ENCODE measurements around the gene TRAF7. TPM values are rescaled to one million over a fixed set of nuclear protein-coding genes. Genes with fewer than 3 reads are reported as not detected.
A peak's percentile ranks its signal among the peaks of the same experiment; 100 is the strongest.
"Not testable (repeated sequence)": the region's sequence is repeated elsewhere in the genome, so short reads cannot be mapped to it uniquely, and the experiment has no call there.

TRAF7 gene
- total RNA-seq, 1 donor from 2014 or later = 22.9 TPM

DNA sequence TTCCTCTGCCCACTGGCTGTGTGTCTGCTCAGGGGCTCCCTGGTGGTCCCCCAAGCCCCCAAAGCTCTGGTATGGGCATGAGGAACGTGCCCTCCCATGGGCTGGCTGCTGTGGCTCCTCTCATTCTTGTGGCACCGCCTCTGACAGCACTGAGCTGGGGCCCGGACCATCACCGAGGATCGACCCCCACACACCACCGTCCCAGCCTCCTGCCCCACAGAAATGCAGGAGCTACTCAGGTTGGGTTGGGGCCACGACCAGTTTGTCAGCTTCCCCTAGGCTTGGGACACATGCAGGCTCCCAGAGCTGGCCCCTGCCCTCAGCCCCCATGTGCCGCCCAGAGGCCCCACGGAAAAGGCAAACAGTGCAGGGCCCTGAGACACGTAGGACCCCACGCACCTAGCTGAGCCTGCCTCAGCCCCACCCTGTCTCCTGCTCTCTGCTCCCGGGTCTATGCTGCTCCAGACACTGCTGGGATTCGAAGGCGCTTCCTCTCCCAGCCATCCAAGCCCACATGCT is 44.1 kb downstream of the TRAF7 start:
- no peak for DNase-seq (ENCODE audit: low spot score)

DNA sequence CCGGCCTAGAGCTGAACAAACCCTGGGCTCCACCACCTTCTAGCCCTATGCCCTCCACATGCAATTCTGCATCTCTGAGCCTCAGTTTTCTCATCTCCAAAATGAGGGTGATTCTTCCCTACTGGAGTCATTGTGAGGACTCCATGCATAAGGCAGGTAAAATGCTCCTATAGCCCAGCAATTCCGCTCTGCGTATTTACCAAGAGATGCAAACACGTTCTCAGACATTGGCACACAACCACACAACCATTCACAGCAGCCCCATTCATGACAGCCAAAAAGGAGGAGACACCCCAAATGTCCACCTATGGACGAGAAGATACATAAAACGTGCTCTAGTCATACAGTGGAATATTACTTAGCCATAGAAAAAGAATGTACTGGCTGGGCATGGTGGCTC is 44.7 kb downstream of the TRAF7 start:
- no peak for DNase-seq (ENCODE audit: low spot score)

DNA sequence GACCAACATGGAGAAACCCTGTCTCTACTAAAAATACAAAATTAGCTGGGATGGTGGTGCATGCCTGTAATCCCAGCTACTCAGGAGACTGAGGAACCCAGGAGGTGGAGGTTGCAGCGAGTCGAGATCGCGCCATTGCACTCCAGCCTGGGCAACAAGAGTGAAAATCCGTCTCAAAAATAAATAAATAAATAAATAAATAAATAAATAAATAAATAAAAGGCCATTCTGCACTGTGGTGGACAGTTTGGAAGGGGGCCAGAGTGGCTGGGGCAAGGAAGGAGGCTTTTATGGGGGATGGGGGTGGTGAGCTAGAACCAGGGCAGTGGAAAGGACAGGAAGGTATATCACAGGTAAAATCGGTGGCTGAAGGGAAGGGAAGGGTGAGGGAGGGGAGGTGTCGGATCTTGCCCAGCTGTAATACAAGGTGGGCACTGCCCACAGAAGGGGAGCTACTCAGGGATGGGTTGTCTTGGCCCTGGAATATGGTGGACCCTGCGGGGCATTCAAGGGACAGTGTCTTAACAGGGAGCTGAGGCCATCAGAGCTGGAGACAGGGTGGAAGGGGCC is 47.6 kb downstream of the TRAF7 start:
- not testable (repeated sequence) for DNase-seq (ENCODE audit: low spot score)

DNA sequence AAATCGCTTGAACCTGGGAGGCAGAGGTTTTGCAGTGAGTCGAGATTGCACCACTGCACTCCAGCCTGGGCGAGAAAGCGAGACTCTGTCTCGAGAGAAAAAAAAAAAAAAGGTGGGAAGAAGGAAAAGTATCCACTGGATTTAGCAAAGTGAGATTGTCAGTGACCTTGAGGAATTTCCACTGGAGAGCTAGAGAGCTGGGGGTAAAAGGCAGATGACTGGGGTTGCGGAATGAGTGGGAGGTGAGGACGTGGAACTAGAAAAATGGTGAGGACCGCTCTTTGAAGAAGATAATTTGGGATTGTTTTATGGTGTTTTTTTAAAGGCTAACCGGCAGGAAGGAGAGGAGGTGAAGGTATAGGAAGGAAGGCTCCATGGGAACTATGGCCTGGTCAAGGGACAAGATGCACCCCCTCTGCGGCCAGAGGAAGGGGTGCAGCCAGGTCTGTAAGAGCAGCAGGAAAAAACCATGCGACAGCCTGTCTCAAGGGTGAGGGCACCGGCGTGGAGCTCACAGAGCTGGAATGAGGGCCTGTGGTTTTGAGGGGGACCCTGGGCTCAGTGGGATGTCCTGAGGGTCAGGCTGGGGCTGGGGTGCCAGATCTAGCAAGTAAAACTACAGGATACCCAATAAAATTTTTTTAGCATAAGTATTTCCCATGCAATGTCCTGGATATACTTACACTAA is 49.0 kb downstream of the TRAF7 start:
- DNase-seq (ENCODE audit: low spot score) = no peak

DNA sequence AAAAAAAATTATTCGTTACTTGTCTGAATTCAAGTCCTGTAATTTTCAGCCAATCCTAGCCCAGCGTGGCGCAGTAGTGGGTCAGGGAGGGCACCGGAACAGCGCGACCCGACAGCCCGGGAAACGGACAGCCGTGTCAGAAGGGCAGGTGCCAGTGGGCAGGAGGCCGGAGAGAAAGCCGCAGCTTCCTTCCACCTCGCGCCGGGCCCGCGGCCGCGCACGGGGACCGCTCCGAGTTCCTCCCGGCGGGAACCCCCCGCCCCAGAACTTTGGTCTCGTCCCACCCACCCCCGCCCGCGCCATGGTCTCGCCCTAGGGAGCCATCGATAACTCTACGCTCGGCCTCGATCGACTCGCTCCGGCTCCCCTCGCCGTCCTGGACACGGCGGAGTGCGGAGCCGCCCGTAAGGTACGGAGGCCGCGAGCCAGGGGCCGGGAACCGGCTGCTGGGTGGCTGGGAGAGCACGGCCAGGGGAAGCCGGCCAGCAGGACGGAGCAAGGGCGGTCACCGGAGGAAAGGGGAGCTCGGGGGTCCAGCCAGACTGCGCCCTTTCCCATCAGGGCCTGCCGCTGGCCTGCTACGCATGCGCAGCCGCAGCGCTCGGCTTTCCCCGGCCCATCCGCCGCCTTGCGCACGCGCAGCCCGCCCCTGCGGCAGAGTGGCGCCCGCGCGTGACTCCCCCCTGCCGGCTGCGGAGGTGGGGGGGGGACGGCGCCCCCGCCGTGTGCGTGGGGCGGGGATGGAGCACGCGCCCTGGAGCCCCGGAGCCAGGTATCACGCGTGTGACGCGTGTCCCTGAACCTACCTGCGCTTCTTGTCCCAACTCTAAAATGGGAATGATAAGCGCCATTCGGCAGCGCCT is 49.8 kb downstream of the TRAF7 start, which contains the start of gene MLST8:
Gene MLST8, plus strand, starts transcription at position 351 of the 863 bp plus-strand sequence. CDS start 632 bp downstream, outside the sequence.
- peak; percentile 92 for DNase-seq (ENCODE audit: low spot score)

DNA sequence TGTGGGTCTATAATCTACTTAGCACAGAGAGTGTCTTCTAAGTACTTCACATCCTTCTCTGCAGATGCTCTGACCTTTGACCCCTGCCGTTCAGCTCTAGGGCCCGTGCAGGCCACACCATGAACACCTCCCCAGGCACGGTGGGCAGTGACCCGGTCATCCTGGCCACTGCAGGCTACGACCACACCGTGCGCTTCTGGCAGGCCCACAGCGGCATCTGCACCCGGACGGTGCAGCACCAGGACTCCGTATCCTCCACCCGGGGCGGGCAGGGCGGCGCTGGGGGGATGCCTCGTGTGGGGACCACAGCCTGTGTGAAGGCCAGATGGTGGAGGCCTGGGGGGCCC is 50.4 kb downstream of the TRAF7 start:
- no peak for DNase-seq (ENCODE audit: low spot score)

DNA sequence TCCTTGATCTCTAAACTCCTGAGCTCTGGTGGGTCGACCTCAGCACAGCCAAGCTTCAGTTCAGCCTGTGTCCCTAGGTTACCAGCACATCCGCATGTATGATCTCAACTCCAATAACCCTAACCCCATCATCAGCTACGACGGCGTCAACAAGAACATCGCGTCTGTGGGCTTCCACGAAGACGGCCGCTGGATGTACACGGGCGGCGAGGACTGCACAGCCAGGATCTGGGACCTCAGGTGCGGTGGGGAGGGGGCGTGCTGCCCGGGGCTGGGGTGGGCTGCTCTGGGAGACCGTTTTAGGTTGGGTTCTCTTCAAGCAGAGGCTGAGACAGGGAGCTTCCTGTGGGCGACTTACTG is 50.8 kb downstream of the TRAF7 start:
- no peak for DNase-seq (ENCODE audit: low spot score)

DNA sequence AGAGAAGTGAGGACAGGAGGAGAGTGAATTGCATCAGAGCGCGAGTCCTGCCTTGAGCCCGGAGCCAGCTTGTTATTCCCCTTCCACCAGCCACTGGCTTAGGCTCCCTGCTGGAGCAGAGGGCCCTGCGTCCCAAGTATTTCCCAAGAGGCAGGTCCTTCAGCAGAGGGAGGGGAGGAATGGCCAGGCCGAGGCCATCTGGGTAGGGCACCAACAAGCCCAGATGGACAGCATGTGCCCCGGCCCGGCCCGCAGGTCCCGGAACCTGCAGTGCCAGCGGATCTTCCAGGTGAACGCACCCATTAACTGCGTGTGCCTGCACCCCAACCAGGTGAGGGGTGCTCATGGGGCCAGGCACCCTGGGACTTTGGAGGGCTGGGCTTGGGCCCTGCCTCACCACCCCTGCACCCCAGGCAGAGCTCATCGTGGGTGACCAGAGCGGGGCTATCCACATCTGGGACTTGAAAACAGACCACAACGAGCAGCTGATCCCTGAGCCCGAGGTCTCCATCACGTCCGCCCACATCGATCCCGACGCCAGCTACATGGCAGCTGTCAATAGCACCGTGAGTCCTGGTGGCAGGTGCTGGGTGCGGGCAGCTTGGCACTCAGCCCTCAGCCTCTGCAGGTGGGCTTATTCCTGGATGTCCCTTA is 51.3 kb downstream of the TRAF7 start:
- no peak for DNase-seq (ENCODE audit: low spot score)

DNA sequence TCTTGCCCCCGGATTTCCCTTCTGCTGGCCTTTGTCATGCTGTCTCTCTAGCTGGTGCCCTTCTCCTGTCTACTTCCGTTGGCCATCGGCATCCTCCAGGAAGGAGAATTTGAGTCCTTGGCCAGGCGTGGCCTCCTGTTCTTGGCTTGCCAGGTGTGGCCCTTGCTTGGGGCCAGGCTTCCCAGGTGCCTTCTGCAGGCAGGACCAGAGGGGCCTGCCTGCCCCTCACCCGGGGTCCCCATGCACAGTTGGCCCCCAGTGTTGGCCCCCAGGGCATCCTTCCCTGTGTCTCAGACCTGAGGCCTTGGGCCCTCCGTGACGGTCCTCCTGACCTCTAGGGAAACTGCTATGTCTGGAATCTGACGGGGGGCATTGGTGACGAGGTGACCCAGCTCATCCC is 52.3 kb downstream of the TRAF7 start:
- no peak for DNase-seq (ENCODE audit: low spot score)

DNA sequence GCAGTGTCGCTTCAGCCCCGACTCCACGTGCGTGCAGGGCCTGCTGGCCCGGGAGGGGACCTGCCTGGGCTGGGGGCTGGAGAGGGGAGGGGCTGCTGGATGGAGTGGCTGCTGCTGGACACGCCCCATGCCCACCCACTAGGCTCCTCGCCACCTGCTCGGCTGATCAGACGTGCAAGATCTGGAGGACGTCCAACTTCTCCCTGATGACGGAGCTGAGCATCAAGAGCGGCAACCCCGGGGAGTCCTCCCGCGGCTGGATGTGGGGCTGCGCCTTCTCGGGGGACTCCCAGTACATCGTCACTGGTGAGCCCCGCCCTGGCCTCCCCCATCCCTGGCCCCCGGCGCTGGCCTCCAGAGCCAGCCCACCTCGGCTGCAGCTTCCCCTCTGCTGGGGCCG is 52.7 kb downstream of the TRAF7 start:
- DNase-seq (ENCODE audit: low spot score) = no peak

DNA sequence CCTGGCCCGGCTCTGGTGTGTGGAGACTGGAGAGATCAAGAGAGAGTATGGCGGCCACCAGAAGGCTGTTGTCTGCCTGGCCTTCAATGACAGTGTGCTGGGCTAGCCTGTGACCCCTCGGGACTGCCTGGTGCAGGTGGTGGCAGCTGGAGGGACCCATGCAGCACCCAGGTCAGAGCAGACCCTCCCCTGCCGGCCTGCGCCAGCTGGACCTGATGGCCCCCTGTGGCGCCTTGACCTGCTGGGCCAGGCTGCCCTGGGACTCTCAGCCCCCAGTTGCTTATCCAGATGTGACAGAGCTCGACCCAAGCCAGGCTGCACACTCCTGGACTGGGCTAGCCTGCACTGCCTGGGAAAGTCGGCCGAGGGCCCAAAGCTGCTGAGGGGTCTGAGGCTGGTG is 53.2 kb downstream of the TRAF7 start:
- DNase-seq (ENCODE audit: low spot score) = no peak

DNA sequence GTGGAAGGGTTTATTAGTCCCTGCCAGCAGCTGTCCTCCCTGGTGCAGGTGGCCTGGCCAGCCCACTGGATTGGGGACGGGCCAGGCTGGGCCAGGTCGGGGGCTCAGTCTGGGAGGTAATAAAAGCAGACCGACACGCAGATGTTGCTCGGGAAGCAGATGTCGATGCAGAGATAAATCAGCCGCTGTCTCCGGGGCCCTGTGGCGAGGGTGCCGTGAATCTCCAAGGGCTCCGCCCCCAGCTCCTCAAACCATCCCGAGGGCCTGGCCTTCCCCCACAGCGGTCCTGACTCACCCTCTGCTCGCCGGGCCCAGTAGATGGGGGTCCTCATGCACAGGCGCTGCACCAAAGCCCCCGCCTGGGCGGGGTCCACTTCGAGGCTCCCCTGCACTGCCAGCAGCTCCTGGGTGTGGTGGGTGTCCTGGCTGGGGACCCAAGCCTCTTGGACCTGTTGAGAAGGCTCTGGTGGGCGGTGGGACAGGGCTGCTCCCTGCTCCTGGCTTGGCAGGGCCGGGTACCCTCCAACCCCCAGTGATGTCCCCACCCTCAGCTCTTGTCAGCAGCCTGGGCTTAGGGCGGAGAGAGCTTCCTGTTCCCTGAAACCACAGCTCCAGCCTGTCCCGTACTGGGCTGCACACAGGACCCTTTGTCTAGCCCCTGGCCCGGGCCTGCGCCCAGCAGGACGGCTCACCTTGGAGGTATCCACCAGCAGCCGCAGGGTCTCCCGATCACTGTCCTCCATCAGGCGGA is 53.9 kb downstream of the TRAF7 start:
- no peak for DNase-seq (ENCODE audit: low spot score)

DNA sequence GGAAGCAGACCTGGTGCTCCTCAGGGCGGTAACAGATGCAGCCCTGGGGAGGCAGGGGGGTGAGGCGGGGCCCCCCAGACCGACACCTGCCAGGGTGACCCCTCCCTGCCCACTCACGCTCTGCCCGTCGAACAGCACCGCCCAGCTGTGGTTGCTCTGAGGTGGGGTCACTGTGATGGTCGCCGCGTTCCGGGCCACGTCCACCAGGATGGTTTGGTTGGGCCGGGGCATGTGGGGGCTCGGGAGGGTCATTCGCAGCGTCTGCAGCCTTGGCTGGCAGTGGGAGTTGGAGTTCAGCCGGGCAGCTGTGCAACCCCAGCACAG is 54.4 kb downstream of the TRAF7 start:
- no peak for DNase-seq (ENCODE audit: low spot score)

DNA sequence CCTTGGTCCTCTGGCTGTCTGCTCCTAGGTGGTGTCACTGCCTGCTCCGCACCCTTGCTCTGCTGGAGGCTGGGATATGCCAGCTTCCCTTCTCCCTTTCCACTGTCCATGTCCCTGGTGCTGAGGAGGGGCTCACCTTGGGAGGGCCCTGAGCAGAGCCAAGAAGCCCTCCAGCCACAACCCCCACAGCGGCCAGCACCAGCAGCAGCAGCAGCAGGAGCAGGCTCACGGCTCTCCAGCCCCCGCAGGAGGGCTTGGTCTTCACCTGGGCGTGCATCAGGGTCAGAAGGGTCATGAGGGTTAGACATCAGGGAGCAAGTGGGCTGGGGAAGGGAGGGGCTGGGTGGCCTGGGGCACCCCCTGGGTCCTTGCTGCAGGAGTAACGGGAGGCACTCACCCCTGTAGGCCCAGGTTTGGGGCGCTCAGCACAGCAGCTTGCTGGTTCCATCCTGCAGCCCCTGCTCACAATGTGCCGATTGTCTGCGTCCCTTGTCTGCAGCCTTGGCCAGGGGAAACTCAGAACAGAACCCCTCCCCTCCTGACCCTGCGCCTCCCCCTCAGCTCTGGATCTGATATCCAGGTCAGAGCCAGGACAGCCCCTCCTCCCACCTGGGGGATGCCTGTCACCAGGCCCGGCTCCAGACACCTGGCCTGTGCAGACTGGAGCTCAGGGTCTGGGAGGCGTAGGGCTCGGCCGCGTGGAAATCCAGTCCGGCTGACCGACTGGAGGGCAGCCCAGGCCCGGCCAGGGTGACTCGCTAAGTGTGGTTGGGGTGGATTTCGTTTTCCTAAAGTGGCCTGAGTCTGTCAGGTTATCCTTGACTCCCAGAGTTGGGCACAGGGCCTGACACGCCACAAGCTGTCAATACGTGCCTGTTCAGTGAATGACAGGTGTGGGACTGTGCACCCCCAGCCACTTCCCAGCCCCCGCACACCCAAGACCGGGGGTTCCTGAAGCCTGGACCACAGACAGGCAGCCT is 55.1 kb downstream of the TRAF7 start, which contains the start of gene BRICD5:
Gene BRICD5, minus strand, starts transcription at position 478 of the 980 bp plus-strand sequence. Its CDS starts 30 bp downstream, at position 448.
- DNase-seq (ENCODE audit: low spot score) = no peak

DNA sequence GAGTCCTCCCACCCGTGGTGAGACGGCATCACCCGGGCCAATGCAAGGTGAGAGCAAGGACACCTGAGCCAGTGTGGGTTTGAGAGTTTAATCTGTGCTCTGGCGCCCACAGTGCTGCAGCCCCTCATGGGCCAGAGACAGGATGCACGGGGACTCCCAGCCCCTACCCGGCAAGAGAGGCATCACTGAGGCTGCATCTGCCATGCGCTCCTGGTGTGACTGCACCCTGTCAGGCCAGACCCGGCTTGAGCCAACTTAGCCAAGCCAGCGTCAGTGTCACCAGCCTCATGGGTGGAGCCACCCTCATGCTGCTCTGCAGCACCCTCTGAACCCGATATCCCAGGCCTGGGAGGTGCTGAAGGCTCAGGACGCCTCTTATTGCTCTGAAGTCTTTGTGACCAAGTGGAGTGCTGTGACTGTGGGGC is 56.4 kb downstream of the TRAF7 start:
- no peak for DNase-seq (ENCODE audit: low spot score)

DNA sequence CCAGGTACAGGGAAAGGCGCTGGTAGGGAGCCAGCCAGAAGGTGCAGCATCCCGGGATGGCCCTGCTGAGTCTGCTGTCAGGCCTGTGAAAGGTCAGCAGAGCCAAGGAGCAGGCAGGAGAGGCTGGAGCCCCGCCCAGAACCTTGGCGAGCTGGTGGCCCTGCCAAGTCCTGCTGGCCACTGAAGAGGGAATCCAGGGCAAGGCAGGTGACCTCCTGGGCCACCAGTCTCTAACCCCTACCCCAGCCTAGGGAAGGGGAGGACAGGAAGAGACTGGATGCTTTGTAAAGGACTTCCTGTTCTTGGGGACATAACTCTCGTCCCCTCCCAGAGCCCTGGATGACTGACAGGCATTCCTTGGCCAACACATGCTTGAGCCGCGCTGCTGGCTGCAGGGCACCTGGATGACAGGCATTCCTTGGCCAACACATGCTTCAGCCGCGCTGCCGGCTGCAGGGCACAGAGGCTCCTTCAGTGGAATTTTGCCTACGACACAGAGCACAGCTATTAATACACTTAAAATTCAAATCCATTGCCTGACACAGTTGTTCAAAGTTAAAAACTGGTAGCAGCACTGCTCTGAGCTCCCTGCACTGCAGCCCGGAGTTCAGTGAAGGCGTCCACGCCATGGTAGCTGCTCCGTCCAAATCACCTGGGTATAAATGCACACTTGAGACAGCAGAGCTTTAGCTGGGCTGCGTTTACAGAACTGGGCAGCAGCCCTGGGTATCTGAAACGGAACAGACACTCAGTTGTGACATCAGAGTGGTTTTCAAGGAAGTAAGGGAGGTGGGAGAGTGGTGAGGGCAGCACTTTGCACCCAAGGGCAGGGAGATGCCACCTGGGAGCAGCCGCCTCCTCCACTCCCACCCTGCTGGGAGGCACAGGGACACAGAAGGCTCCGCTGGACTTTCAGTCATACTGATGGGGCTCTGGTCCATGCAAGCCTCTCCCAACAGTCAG is 57.1 kb downstream of the TRAF7 start:
- DNase-seq (ENCODE audit: low spot score) = no peak

DNA sequence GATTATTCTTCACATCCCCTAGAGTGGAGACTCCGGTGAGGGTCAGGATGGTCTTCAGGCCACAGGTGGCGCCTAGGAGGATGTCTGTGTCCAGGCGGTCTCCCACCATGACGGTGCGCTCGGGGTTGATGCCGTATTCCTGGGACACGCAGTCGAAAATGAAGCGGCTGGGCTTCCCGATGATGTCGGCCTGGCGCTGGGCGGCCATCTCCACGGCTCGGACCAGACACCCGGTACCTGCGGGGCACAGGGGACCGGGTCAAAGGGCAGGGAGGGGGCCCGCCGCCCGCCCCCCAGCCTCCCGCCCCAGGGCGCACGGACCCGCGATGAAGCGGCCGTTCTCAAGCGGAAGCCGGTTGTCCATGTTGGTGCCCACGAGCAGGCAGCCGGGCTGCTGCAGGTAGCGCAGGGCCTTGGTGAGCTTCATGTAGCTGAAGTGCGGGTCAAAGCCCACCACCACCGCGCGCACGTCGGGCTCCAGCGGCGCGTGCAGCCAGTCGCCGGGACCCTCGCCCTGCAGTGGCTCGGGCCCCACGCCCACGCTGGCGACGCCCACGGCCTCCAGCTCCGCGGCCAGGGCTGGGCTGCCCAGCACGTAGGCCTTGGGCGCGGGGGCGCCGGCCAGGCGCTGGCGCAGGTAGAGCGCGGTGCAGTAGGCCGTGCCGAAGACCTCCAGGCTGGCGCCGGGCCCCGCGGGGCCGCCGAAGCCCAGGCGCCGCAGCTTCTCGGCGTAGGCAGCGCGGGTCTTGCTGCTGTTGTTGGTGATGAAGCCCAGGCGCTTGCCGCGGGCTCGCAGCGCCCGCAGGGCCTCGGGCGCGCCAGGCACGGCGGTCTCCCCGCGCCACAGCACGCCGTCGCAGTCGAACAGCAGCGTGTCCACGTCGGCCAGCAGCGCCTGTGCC is 58.5 kb downstream of the TRAF7 start:
- no peak for DNase-seq (ENCODE audit: low spot score)

DNA sequence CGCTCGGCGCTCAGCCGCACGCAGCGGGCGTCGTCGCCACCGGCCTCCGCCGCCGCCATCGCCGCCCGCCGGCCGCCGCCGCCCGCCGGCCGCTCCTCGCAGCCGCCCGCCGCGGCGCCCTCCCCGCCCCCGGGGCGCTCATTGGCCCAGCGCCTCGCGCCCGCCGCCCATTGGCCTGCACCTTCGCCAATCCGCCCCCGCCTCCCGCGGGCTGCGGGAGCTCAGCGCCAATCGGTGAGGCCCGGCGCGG is 59.1 kb downstream of the TRAF7 start, which contains the start of gene PGP:
Gene PGP, minus strand, starts transcription at position 122 of the 250 bp plus-strand sequence. Its CDS starts 63 bp downstream, at position 59.
- no peak for DNase-seq (ENCODE audit: low spot score)
